T47D (cell line): ENCODE data around the gene TLR7.

ENCODE experiments used
- DNase-seq, 2 experiments: peaks; one replicate each; pipeline versions ENCODE4 v3.0.0 to v3.0.0-alpha.2; 2011 to 2012; ENCODE audit warnings: low read depth in 1 of 2, low spot score in 1 of 2
- JUND ChIP-seq: IDR thresholded peaks from 2 replicates; pipeline ENCODE4 v1.6.1; 2012; ENCODE audit warnings: low read depth
- in situ Hi-C: cut with HindIII; loops from 2 replicates; pipeline ENCODE4 v1.10.0; 2016; ENCODE audit warnings: low sequenced_read_pairs, low pct_unique_long_range_greater_than_20kb

The TLR7 gene

GRCh38 chrX:12895866-12896265 is 29.0 kb downstream of the TLR7 start:
- in situ Hi-C loops: no loop called here

GRCh38 chrX:12896935-12897334 is 30.1 kb downstream of the TLR7 start:
- no peak for TF ChIP-seq JUND
- in situ Hi-C loops: no loop called here
- DNase-seq: no peak

More at GRCh38 chrX:12895866-12896265, 29.0 kb downstream of the TLR7 start:
- no peak for TF ChIP-seq JUND
- DNase-seq: no peak

- no peak for DNase-seq
- no peak for TF ChIP-seq JUND
- in situ Hi-C loops: no loop called here
These were observed 31.2 kb downstream of the TLR7 start for GRCh38 chrX:12898073-12898472.

DNA sequence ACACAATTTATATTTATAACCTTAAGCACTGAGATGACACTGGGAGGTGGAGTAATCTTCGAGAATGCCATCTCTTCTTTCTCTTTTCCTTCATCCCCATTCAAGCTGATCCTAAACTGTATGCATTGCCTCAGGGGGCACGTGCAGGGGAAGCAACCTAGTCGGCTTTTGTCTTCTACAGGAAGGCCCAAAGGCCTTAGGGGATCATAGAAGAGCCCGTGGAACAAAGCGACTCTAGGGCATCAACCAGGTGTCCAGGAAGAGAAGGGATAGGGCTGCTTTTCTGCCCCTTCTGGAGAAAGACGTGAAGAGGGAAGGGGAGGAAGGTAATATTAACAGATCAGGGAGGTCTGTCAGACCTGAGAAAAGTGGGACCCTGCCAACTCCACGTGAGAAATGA is 32.6 kb downstream of the TLR7 start:
- no peak for DNase-seq
- no peak for TF ChIP-seq JUND
- in situ Hi-C loops: no loop called here

DNA sequence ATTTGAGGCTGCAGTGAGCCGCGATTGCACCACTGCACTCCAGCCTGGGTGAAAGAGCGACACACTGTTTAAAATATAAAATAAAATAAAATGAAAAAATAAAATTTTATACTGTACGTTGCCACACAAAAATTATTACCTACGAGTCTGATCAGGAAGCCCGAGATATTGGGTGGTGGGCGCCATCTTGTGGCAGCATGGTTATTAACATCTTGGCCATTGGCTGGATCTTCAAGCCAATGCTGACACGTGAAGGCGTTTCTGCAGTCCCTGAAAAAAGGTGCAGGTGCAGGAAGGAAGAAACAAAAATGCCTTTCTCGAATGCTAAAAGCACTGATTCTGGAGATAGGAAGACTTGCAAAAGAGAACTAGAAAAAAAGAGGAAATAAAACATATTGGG is 34.6 kb downstream of the TLR7 start:
- TF ChIP-seq JUND: no peak
- in situ Hi-C loops: no loop called here
- DNase-seq: peak; percentile 64 to 73

- DNase-seq: no peak
- no peak for TF ChIP-seq JUND
- in situ Hi-C loops: no loop called here
These were observed 36.8 kb downstream of the TLR7 start for GRCh38 chrX:12903646-12904045.

- TF ChIP-seq JUND: no peak
- in situ Hi-C loops: no loop called here
- no peak for DNase-seq
These were observed 39.3 kb downstream of the TLR7 start, which contains the start of gene TLR8 for GRCh38 chrX:12906046-12906761. Gene TLR8 (plus strand): TSS chrX:12906620. CDS start chrX:12906707, 87 bp downstream.

GRCh38 chrX:12910423-12911121 is 43.7 kb downstream of the TLR7 start:
- no peak for DNase-seq
- TF ChIP-seq JUND: no peak

DNA sequence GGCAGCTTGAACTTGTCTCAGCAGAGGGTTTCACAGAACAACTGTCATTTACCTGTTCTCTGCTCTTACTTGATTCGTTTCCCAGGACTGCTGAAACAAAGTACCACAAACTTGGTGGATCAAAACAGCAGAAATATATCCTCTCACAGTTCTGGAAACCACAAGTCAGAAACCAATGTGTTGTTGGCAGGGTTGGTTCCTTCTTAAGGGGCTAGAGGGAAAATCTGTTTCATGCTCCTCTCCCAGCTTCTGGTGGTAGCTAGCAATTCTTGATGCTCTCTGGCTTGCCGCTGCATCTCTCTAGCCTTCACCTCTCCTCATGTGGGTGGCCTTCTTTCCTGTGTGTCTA is 44.2 kb downstream of the TLR7 start:
- no peak for TF ChIP-seq JUND
- in situ Hi-C loops: no loop called here
- no peak for DNase-seq

More at GRCh38 chrX:12910423-12911121, 43.7 kb downstream of the TLR7 start:
- in situ Hi-C loops: no loop called here

DNA sequence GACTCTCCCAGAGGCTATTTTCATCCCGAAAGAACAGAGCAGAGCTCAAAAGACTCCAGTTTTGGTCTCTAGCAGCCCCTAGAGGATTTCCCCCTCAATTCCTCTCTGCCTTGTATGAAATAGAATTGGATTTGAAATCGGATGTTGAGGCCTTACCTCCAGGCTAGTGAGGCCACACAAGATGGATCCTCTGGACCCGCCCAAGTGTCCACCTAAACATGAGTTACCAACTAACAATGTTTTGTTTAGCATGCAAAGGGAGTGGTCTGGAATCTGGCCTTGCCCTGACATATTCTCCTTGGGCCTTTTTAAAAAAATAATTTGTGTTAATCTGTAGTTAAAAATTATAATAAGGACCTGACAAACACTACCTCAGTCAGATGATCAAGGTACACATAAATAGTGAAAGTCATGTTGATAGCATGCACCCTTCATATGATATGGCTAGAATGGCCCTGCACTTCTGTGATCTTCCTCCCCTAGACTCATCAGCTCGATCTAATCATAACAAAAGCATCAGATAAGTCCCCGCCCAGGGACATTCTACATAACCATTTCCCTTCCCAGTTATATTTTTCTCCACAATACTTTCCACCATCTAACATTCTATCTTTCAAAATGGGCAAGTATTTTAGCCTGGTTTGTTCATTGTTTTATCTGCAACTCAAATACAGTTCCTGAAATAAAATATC is 46.1 kb downstream of the TLR7 start:
- in situ Hi-C loops: no loop called here
- DNase-seq: no peak
- no peak for TF ChIP-seq JUND

DNA sequence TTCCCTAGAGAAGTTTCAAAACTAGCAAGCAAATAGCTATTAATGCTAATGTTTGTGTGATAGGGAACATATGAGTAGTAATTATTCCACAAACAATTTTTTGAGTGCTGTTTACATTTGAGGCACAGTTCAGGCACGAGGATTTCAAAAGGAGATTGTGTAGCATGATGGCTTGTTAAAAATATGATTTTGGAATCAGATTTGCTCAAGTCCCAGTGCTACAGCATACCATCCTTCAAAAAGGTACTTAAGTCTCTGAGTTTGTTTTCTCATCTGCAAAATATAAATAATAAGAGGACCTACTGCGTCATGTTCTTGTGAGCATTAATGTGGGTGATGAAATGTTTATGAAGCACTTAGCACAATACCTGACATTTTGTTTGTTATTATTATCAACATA is 50.9 kb downstream of the TLR7 start:
- in situ Hi-C loops: no loop called here
- DNase-seq: no peak
- no peak for TF ChIP-seq JUND

GRCh38 chrX:12919051-12919450 is 52.2 kb downstream of the TLR7 start:
- in situ Hi-C loops: no loop called here
- TF ChIP-seq JUND: no peak
- no peak for DNase-seq

DNA sequence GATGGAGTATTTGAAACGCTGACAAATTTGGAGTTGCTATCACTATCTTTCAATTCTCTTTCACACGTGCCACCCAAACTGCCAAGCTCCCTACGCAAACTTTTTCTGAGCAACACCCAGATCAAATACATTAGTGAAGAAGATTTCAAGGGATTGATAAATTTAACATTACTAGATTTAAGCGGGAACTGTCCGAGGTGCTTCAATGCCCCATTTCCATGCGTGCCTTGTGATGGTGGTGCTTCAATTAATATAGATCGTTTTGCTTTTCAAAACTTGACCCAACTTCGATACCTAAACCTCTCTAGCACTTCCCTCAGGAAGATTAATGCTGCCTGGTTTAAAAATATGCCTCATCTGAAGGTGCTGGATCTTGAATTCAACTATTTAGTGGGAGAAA is 52.7 kb downstream of the TLR7 start:
- TF ChIP-seq JUND: no peak
- in situ Hi-C loops: no loop called here
- peak in 1 of 2 experiments; percentile 8 for DNase-seq
